ENCODE results near the gene CORO1C.

The CORO1C gene

DNA sequence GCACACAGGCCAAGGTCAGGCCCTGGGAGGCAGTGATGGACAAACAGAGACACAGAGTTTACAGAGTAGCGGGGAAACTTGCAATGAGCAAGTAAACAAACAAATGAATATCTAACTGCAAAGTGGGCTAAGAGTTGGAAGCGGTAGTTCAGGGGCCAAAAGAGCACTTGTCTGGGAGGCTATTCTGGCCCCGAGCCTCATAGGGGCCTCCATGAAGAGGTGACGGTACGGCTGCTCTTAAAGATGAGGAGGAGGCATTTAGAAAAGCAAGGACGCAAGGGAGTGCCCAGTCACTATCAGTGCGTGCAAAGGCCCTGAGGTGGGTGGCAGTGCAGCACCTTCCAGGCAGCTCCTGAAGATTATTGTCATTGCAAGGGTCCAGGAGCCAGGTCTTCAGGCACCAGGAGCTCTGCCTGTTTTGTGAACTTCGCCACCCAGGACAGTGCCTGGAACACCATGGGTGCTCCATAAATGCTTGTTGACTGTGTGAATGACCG is 129.1 kb downstream of the CORO1C start:
- DNase-seq (ENCODE audit: low read depth in 1 of 2, low spot score in 1 of 2) = no peak
- in situ Hi-C loops (cut with HindIII; ENCODE audit: low pct_unique_long_range_greater_than_20kb, low sequenced_read_pairs) = no loop called here
- no peak for TF ChIP-seq JUND (IDR thresholded peaks at IDR 0.05; ENCODE audit: low read depth)

DNA sequence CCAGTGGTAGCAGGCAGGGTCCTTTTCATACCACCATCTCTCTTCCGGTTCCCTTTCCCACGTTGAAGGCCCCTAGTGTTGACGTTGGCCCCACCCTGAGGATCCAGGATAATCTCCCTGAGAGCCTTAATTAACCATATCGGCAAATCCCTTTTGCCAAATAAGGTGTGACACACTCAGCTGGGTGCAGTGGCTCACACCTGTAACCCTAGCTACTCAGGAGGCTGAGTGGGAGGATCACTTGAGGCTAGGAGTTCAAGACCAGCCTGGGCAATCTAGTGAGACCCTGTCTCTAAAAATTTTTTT is 130.7 kb downstream of the CORO1C start:
- no peak for DNase-seq (ENCODE audit: low read depth in 1 of 2, low spot score in 1 of 2)
- in situ Hi-C loops (cut with HindIII; ENCODE audit: low pct_unique_long_range_greater_than_20kb, low sequenced_read_pairs) = no loop called here
- no peak for TF ChIP-seq JUND (IDR thresholded peaks at IDR 0.05; ENCODE audit: low read depth)

DNA sequence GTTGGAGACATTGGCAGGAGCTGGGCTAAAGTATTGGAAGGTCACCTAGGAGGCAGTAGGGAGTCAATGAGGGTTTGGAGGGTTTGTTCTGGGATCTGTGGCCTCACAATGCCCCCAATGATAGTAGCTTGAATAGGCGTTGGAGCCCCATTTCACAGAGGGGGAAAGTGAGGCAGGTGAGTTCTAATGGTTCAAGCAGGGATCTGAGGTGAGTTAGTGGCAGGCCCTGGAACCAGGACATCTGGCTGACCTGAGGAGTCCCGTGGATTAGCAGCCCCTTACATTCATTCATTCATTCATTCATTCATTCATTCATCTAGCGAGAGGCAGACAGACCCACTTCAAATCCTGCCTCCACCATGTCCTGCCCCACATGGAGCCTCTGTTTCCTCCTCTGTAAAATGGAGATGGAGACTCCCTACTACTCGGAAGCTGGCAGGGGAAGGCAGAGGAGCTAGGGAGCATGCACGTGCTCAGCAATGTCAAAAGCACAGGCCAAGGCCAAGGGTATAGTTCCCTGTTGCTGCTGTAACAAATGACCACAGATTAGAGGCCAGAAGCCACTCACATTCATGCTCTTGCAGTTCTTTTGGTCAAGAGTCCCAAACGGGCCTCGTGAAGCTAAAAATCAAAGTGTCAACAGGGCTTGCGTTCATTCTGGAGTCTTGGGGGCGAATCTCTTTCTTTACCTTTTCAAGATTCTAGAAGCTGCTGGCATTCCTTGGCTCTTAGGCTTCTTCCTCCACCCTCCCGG is 131.2 kb downstream of the CORO1C start:
- no peak for DNase-seq (ENCODE audit: low read depth in 1 of 2, low spot score in 1 of 2)
- in situ Hi-C loops (cut with HindIII; ENCODE audit: low pct_unique_long_range_greater_than_20kb, low sequenced_read_pairs) = no loop called here
- TF ChIP-seq JUND (IDR thresholded peaks at IDR 0.05; ENCODE audit: low read depth) = no peak

DNA sequence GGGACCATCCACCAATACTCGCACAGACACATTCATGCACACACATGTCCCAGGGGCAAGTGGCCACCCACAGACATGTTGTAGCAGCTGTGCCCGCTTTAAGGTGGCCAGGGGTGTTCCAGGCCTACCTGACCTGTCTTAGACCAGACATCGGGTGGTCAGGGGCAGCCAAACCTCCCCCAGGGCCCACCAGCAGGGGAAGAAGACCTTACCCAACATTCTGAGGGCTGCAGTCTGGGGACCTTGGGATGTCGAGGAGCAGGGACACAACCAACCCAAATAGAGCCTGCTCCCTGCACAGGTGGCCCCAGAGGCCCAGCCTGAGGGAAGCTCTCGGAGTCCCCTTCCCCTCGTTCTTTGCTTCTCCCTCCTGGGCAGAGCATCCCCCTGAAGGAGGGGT is 131.8 kb downstream of the CORO1C start:
- in situ Hi-C loops (cut with HindIII; ENCODE audit: low pct_unique_long_range_greater_than_20kb, low sequenced_read_pairs) = no loop called here
- TF ChIP-seq JUND (IDR thresholded peaks at IDR 0.05; ENCODE audit: low read depth) = no peak
- DNase-seq (ENCODE audit: low read depth in 1 of 2, low spot score in 1 of 2) = no peak

DNA sequence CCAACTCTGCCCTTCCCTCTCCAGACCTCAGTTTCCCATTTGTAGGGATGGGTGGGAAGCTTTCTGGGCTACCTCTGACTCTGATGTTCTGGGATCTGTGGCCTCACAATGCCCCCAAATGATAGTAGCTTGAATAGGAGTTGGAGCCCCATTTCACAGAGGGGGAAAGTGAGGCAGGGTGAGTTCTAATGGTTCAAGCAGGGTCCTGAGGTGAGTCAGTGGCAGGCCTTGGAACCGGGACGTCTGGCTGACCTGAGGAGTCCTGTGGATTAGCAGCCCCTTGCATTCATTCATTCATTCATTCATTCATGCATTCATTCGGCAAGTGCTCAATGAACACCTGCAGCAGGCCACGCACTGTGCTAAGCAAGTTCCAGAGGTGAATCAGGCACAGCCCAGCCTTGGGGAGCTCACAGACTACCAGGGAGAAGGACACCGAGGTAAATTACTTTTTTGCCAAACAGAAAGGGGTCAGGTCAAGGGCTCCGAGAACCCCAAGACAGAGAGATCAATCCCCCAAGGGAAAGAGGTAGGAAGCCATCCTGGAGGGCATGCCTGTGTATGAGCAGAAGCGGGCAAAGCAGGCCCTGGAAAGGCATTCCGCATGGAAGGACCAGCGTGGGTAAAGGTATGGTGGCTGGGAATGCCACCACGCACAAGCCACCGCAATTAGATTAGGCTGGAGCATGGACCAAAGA is 132.6 kb downstream of the CORO1C start:
- in situ Hi-C loops (cut with HindIII; ENCODE audit: low pct_unique_long_range_greater_than_20kb, low sequenced_read_pairs) = no loop called here
- TF ChIP-seq JUND (IDR thresholded peaks at IDR 0.05; ENCODE audit: low read depth) = no peak
- DNase-seq (ENCODE audit: low read depth in 1 of 2, low spot score in 1 of 2) = no peak

DNA sequence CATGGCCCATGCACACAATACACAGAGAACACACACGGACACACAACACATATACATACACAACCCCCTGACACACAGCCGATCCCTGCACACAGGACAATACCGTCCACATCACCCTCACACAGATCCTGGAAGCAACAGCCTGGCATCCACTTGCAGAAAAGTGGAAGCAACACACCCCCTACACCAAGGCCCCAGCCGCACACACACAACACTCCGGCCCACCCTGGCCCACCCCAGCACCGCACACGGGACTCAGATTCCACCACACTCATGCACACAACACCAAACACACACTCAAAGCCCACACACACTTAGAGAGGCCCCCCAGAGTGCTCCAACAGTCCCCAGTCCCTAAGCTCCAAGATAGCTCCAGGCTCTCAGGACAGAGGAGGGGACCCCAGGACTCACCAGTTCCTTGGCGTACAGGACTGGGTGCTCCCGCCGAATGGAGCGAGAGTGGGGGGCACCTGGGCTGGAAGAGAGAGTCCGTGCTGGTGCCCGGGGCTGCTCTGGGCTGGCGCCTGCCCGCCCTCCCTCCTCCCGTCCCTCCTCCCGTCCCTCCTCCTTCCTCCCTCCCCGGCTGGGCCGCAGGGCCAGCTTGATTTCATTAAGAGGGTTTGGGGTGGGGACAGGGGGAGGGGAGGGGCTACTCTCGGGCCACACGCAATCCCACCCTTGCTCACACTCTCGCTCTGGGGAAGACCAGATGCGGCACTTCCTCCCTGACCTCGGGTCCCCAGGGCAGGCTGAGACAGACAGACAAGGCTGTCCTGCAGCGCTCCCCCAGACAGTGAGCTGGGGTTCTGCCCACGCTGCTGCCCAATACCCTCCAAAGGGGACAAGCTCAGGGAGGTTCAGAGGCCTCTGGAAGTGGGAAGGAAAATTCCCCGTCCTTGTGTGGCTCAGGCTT is 133.5 kb downstream of the CORO1C start, which contains the start of gene TMEM119:
Gene TMEM119, minus strand, starts transcription at position 526 of the 913 bp plus-strand sequence. CDS start 5,701 bp downstream, outside the sequence.
- in situ Hi-C loops (cut with HindIII; ENCODE audit: low pct_unique_long_range_greater_than_20kb, low sequenced_read_pairs) = no loop called here
- TF ChIP-seq JUND (IDR thresholded peaks at IDR 0.05; ENCODE audit: low read depth) = no peak
- no peak for DNase-seq (ENCODE audit: low read depth in 1 of 2, low spot score in 1 of 2)

DNA sequence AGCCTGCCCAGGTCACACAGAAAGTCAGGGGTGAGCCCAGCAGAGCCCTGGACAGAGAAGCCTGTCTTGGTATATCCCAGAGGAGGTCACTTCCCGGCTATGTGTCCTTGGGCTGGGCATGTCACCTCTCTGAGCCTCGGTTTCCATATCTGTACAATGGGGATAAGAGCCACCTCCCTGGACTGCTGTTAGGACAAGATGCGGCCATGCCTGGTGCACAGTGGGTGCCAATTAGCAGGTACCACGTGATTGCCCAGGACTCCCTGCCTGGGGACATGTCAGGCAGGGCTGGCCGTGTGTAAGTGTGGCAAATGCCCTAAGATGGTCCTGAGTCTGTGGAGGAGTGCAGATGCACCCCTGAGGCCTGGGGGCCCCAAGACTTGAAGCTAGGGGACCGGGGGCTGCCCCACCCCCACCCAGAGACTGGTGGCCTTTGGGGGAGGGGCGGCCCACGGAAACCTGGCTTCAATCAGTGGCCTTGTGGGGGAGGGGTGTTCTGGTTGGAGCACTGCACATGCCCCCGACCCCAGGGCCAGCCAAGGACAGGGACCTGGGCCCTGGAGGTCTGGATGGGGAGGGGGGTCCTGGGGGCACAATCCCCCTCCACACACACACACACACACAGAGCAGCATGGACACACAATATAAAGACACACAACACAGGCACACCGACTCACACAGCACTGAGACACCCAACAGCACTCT is 134.3 kb downstream of the CORO1C start:
- in situ Hi-C loops (cut with HindIII; ENCODE audit: low pct_unique_long_range_greater_than_20kb, low sequenced_read_pairs) = no loop called here
- TF ChIP-seq JUND (IDR thresholded peaks at IDR 0.05; ENCODE audit: low read depth) = no peak
- DNase-seq (ENCODE audit: low read depth in 1 of 2, low spot score in 1 of 2) = peak in 1 of 2 experiments; percentile 29

DNA sequence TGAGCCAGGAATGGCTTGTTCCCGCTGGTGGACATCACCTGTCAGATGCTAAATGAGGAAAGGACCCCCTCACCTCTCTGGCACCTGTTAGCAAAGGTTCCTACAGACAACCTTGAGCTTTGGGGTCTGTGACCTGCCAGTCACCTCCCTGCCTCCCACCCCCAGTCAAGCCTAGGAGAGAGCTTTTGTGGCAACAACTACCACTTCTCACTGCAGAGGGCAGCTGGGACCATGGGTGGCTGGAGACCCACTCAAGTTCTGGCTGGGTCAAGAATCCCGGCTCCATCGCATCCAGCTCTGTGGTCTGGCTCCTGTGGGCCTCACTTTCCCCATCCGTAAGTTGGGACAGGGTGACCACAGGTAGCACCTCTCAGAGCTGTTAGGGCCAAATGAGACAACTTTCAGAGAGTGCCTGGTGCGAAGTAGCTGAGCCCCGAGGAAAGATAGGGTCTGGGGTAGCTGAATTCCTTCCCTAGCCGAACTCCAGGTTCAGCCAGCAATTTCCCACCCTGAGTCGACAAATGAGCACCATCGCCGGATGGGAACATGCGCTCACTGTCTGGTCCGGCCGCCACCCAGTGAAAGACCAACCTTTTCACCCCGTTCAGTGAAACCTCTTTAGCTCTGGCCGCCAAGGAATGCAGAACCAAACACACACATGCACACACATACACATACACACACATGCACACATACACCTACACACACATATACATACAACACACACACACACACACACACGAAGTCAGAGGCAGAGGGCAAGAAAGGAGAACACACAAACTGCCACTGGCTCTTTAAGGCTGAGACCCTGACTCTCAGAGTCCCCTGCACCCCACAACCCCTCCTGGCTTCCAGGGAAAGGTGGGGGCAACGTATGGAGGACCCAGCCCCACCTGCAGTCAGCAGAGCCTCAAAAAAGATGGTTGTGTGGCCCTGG is 135.3 kb downstream of the CORO1C start:
- in situ Hi-C loops (cut with HindIII; ENCODE audit: low pct_unique_long_range_greater_than_20kb, low sequenced_read_pairs) = no loop called here
- DNase-seq (ENCODE audit: low read depth in 1 of 2, low spot score in 1 of 2) = no peak
- TF ChIP-seq JUND (IDR thresholded peaks at IDR 0.05; ENCODE audit: low read depth) = no peak

Measured in T47D (cell line).